Thymus (tissue), 11 donors: ENCODE results near the gene ARHGEF6. TPM values are rescaled to one million over a fixed set of nuclear protein-coding genes. Genes with fewer than 3 reads are reported as not detected.

Experiments
- DNase-seq, 9 donors: peaks; one replicate each; pipeline ENCODE4 v3.0.0-alpha.2; 2013; ENCODE audit warnings: low spot score in 9 of 9, low read depth in 6 of 9, missing footprints in 1 of 9
- H3K27ac ChIP-seq, 2 donors: one replicate each; pipeline ENCODE4 v1.5.1; 2013; ENCODE audit warnings: control low read depth in 1 of 2, low read depth in 1 of 2, low read length in 1 of 2, mild to moderate bottlenecking in 1 of 2, moderate library complexity in 1 of 2
- H3K27me3 ChIP-seq, 2 donors: one replicate each; pipeline ENCODE4 v1.5.1; 2013; ENCODE audit warnings: low read length in 1 of 2; ENCODE audit not compliant: control insufficient read depth in 2 of 2, insufficient read depth in 1 of 2
- H3K36me3 ChIP-seq, 2 donors: one replicate each; pipeline ENCODE4 v1.5.1; 2013; ENCODE audit warnings: low read length in 1 of 2, mild to moderate bottlenecking in 1 of 2, moderate library complexity in 1 of 2; ENCODE audit not compliant: control insufficient read depth in 2 of 2, insufficient read depth in 2 of 2
- H3K4me1 ChIP-seq, 2 donors: one replicate each; pipeline ENCODE4 v1.5.1; 2013; ENCODE audit warnings: low read length in 2 of 2; ENCODE audit not compliant: control insufficient read depth in 2 of 2, insufficient read depth in 2 of 2
- H3K4me3 ChIP-seq, 2 donors: one replicate each; pipeline ENCODE4 v1.5.1; 2013; ENCODE audit warnings: low read length in 2 of 2, control low read depth in 1 of 2, mild to moderate bottlenecking in 1 of 2
- H3K9me3 ChIP-seq, 2 donors: one replicate each; pipeline ENCODE4 v1.5.1; 2013; ENCODE audit warnings: low read length in 1 of 2, mild to moderate bottlenecking in 1 of 2; ENCODE audit not compliant: control insufficient read depth in 2 of 2, insufficient read depth in 1 of 2
- WGBS: extraction: QIAGEN DNeasy Blood & Tissue Kit; methylation state at CpG from one replicate; pipeline ENCODE4 v1.1.7; 2013; 5-methylcytosine and 5-hydroxymethylcytosine counted together
- polyA plus RNA-seq: library from polyadenylated mRNA; stranded (reverse); fragments of 200-250 nt; gene quantifications from one replicate; pipeline ENCODE4 v1.2.3, GENCODE V29; 2013
- total RNA-seq: library from RNA; stranded (reverse); fragments of 120-200 nt; gene quantifications from one replicate; pipeline ENCODE4 v1.2.4, GENCODE V29; 2013
- donor health status: healthy.

Gene ARHGEF6
- total and polyA plus RNA-seq, 2 donors = 37.2 to 73.9 TPM

DNA sequence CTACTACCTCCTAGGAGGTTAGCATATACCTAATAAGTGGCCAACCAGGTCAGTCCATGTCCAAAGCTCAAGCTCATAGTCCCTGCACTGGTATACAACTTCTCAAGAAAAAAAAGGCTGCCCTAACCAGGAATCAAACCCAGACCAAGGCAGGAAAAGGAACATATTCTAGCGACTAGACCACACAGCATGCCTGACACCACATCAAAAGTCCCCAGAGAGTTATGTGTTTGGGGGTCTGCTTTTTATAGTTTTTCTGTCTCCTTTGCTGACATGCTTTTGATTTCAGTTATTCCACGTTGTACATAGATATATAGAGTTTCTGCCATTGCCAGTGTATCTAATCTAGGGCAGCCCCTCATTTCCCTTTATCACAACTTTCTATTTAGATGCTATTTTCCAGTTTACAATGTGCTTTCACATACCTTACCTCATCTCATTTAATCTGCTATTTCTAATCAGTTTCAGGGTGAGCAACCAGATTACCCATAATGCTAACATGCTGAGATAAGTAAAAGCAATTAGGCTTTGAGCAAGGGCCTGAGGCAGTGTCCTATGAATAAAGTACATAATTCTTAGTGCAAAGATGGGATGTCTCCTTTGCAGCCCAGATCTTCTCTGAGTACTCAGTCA is 17.8 kb downstream of the ARHGEF6 start:
- no peaks in the 10 kb centered on the region for H3K9me3 ChIP-seq

GRCh38 chrX:136761421-136761820 is 19.3 kb downstream of the ARHGEF6 start:
- no peaks in the 10 kb centered on the region for H3K36me3 ChIP-seq
- no peak for DNase-seq
- H3K27ac ChIP-seq = no peak overlapping the region
- no peaks in the 10 kb centered on the region for H3K27me3 ChIP-seq
- WGBS = 93% methylated on average over 3 of the region's 3 CpGs
- no peak overlapping the region for H3K4me3 ChIP-seq
- peaks cover 4 to 19% of the 10 kb centered on the region in 2 donors for H3K4me1 ChIP-seq
- H3K9me3 ChIP-seq = no peaks in the 10 kb centered on the region

More for the DNA sequence above, 17.8 kb downstream of the ARHGEF6 start:
- Histone ChIP-seq H3K27me3 (peaks cover 0 to 11% of the 10 kb centered on the region in 2 donors), H3K36me3 (no peaks in the 10 kb centered on the region), H3K4me1 (peaks cover 4 to 25% of the 10 kb centered on the region in 2 donors), H3K4me3 (no peak overlapping the region), H3K27ac (no peak overlapping the region)
- 3% methylated on average over 2 of the region's 2 CpGs for WGBS
- DNase-seq = peak in 2 of 9 donors; percentile 44 to 65

DNA sequence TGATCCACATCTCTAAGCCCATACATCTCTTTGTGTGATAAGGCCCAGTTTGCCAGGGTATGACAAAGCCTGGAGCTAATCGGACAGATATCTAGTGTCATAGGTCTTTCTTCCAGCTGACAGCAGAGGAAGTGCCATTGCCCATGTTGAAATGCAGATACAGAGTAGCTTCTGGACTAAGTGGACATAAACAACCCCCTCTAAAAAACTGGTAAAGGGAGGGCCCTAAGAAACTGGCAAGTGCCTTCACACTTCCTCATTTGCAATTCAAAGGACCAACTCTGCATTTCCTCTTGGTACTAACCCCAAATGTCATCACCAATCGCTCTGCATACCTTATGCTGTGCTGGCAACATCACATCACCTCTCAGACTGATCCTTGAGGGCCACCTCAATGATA is 20.8 kb downstream of the ARHGEF6 start:
- H3K9me3 ChIP-seq = no peaks in the 10 kb centered on the region
- no peak overlapping the region for H3K4me3 ChIP-seq
- WGBS = 54% methylated on average over 2 of the region's 2 CpGs
- no peaks in the 10 kb centered on the region for H3K27me3 ChIP-seq
- no peaks in the 10 kb centered on the region for H3K36me3 ChIP-seq
- H3K27ac ChIP-seq = no peak overlapping the region
- DNase-seq = peak in 1 of 9 donors; percentile 33
- H3K4me1 ChIP-seq = peaks cover 4 to 18% of the 10 kb centered on the region in 2 donors

DNA sequence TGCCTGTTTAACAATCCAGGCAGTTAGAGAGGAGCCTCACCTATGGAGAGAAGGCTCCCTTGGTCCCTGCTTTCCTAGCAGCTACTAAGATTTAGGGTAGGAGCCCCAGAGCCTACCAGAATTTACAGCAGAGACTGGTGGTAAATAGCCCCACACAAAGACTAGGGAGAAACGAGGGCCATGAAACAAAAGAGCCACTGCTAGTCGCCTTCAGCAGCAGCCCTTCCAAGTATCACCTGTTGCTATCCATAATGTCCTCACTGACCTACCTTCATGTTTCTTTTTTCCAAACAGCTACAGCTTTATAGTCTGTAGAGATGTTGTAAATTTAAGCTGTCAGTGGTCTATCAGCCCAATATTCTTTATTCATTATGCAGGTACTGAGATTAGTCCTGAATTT is 25.3 kb downstream of the ARHGEF6 start:
- Histone ChIP-seq H3K27ac (no peak overlapping the region), H3K4me1 (peaks cover 0 to 13% of the 10 kb centered on the region in 2 donors), H3K27me3 (no peaks in the 10 kb centered on the region), H3K9me3 (no peaks in the 10 kb centered on the region), H3K4me3 (no peak overlapping the region), H3K36me3 (no peaks in the 10 kb centered on the region)
- no peak for DNase-seq
- 93% methylated on average over 2 of the region's 2 CpGs for WGBS

DNA sequence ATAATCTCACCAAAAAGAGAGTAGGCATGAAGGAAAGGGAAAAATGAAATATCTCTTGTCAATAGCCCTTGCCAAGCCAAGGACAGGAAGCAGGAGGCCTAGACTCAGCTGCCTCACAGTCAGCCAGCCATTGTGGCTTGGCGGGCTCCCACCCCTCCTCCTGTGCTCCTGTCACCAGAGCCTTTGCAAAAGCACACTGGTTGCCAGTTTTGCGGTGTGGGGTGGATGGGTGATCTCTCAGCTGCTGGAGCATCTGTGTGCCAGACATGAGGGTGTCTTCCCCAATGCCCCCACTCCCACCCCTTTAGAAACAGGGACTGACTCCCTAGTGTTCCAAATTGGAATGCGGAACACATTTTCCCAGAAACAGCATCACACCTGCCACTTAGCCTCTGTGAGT is 26.1 kb downstream of the ARHGEF6 start:
- Histone ChIP-seq H3K9me3 (no peaks in the 10 kb centered on the region), H3K27me3 (no peaks in the 10 kb centered on the region), H3K4me3 (no peak overlapping the region), H3K36me3 (no peaks in the 10 kb centered on the region), H3K27ac (peak overlapping the region in 1 of 2 donors; percentile 42), H3K4me1 (peaks cover 0 to 13% of the 10 kb centered on the region in 2 donors)
- peak in 3 of 9 donors; percentile 19 to 63 (median 35) for DNase-seq
- 24% methylated on average over 3 of the region's 3 CpGs for WGBS

GRCh38 chrX:136752796-136753195 is 27.9 kb downstream of the ARHGEF6 start:
- H3K4me1 ChIP-seq = peaks cover 0 to 13% of the 10 kb centered on the region in 2 donors
- no peak for DNase-seq
- H3K9me3 ChIP-seq = no peaks in the 10 kb centered on the region
- H3K4me3 ChIP-seq = no peak overlapping the region
- H3K36me3 ChIP-seq = no peaks in the 10 kb centered on the region
- no peaks in the 10 kb centered on the region for H3K27me3 ChIP-seq
- 91% methylated on average over 2 of the region's 2 CpGs for WGBS
- no peak overlapping the region for H3K27ac ChIP-seq

DNA sequence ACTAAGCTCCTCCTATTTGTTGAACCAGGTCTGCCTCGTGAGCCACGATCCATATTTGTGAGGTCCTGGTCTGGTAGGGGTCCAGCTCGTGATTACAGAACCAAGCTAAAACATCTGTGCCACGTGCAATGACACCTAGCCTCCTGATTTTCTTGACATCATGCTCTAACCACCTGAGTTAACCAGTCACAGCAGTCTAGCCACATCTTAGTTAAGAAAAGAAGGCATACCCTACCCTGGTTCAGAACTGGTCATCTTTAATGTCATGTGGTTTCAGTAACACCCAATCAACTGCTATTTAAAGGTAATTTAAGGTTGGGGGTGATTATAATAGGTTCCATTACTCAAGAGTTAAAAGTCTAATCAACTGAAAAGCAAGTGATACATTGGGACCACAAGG is 28.4 kb downstream of the ARHGEF6 start:
- no peak overlapping the region for H3K27ac ChIP-seq
- H3K4me3 ChIP-seq = no peak overlapping the region
- no peaks in the 10 kb centered on the region for H3K9me3 ChIP-seq
- H3K4me1 ChIP-seq = peaks cover 0 to 13% of the 10 kb centered on the region in 2 donors
- DNase-seq = no peak
- no peaks in the 10 kb centered on the region for H3K27me3 ChIP-seq
- no peaks in the 10 kb centered on the region for H3K36me3 ChIP-seq
- WGBS = 97% methylated on average over 4 of the region's 4 CpGs

DNA sequence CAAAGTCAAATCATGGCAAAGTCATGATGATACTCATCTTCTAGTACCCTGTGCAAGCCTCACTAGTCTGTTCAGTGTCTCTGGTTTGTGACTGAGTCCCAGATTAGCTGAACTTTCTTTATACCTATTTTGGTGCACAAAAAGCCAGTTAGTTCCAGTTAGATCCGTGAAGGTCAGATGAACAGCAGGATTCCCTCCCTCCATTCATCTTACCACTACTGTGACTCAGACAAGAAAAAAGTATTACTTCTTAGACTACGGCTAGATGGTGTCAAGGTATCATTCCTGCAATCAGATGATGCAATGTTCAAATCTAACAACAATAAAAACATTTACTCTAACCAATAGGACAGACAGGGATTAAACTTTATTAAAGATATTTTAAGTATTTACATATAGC is 30.4 kb downstream of the ARHGEF6 start:
- Histone ChIP-seq H3K36me3 (peaks cover 0 to 5% of the 10 kb centered on the region in 2 donors), H3K4me3 (no peak overlapping the region), H3K9me3 (no peaks in the 10 kb centered on the region), H3K27ac (no peak overlapping the region), H3K4me1 (peaks cover 0 to 13% of the 10 kb centered on the region in 2 donors), H3K27me3 (no peaks in the 10 kb centered on the region)
- DNase-seq = no peak
- 89% methylated on average over 2 of the region's 2 CpGs for WGBS

DNA sequence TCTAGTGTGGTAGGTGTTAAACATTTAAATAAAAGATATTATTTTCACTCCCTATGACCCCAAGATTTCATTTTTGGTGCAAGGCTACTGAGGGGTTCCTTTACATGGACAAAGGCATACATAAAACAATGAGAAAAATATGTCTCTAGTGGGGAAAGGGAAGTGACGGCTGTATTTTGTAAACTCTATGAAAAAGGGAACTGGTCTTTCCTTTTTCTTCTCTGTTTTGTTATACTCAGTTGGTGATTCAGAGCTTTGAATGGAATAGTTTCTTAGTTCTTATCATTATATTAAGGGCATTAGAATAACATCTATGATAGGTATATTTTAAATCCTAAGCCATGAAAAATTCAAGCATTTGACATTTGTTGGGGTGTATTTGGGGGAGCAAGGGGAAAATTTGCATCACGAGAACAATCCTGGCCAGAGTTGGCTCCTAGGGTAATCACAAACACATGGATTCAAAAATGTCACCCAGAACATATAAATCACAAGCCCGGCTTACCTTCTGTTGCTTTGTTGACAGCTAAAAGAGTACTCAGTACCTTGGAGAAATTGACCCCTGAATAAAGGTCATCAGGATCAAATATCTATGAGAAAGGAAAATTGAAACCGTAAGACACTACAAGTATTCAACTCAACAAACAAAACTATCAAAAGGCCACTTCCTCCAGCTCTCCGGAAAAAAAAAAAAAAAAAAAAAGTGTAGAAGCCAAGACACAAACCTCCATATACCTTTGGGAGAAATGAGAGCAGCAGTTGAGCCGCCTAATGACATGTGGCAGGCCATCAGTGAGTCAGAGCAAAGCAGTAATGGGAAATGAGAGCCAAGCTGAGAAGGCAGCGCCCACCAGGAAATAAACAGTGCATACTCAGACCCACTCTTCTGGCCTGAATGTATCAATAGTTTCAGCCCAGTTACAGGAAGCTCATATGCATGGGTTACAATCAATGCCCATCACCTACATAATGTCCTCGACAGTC is 33.4 kb downstream of the ARHGEF6 start:
- no peaks in the 10 kb centered on the region for H3K4me1 ChIP-seq
- H3K36me3 ChIP-seq = peaks cover 8 to 22% of the 10 kb centered on the region in 2 donors
- H3K27ac ChIP-seq = no peak overlapping the region
- no peaks in the 10 kb centered on the region for H3K9me3 ChIP-seq
- 78% methylated on average over 8 of the region's 8 CpGs for WGBS
- no peak for DNase-seq
- H3K4me3 ChIP-seq = no peak overlapping the region
- no peaks in the 10 kb centered on the region for H3K27me3 ChIP-seq
